Kidney (tissue), 14 donors: ENCODE measurements around the gene GALNT9. TPM values are rescaled to one million over a fixed set of nuclear protein-coding genes. Genes with fewer than 3 reads are reported as not detected.

Experiments
- DNase-seq, 5 donors: peaks; one replicate each; pipeline ENCODE4 v3.0.0-alpha.2; 2013 to 2020
- FAIRE-seq: peaks from 2 replicates; lab custom pipeline; 2012; peaks lifted over from hg19 to GRCh38; lab: Jason Lieb, UNC
- H3K27ac ChIP-seq, 2 donors: one replicate each; pipeline ENCODE4 v1.7.0; 2013; ENCODE audit warnings: low read depth in 2 of 2, low read length in 2 of 2, inconsistent platforms in 1 of 2
- H3K27me3 ChIP-seq: one replicate; pipeline ENCODE4 v1.7.1; 2013; ENCODE audit warnings: low read length, inconsistent platforms; ENCODE audit not compliant: control insufficient read depth, insufficient read depth
- H3K36me3 ChIP-seq, 3 donors: one replicate each; pipeline versions ENCODE4 v1.7.0 to v1.7.1; 2013; ENCODE audit warnings: low read length in 3 of 3, control low read depth in 1 of 3, inconsistent platforms in 1 of 3; ENCODE audit not compliant: insufficient read depth in 3 of 3, control insufficient read depth in 2 of 3
- H3K4me1 ChIP-seq, 3 donors: one replicate each; pipeline versions ENCODE4 v1.7.0 to v1.7.1; 2013; ENCODE audit warnings: low read length in 3 of 3, inconsistent platforms in 1 of 3, low read depth in 1 of 3; ENCODE audit not compliant: control insufficient read depth in 2 of 3, insufficient read depth in 2 of 3
- H3K4me3 ChIP-seq, 3 donors: one replicate each; pipeline versions ENCODE4 v1.7.0 to v1.8.1; 2013; ENCODE audit warnings: low read length in 3 of 3, control low read depth in 1 of 3, inconsistent platforms in 1 of 3
- H3K9ac ChIP-seq, 3 donors: one replicate each; pipeline versions ENCODE4 v1.7.0 to v1.7.1; 2013; ENCODE audit warnings: low read length in 3 of 3, control low read depth in 1 of 3, inconsistent platforms in 1 of 3
- H3K9me3 ChIP-seq, 3 donors: one replicate each; pipeline versions ENCODE4 v1.7.0 to v1.7.1; 2013; ENCODE audit warnings: low read length in 3 of 3, control low read depth in 1 of 3, inconsistent platforms in 1 of 3; ENCODE audit not compliant: control insufficient read depth in 2 of 3, insufficient read depth in 1 of 3
- CTCF ChIP-seq: IDR thresholded peaks from 3 replicates; pipeline ENCODE4 v1.5.1; 2012; ENCODE audit warnings: mild to moderate bottlenecking, moderate library complexity, borderline replicate concordance; ENCODE audit not compliant: insufficient read depth; ENCODE audit errors: extremely low read depth
- intact Hi-C: fragments of 100-400 bp; cut with DNase I; formaldehyde crosslinking; loops from one replicate; pipeline ENCODE4 v1.11.1; 2022
- polyA plus RNA-seq: library from polyadenylated mRNA; stranded (reverse); fragments of 350-450 nt; fragmentation: Illumina TruSeq; extraction: RNeasy Lipid Tissue Mini Kit (QIAGEN cat#74804); gene quantifications from one replicate; pipeline ENCODE4 v1.2.3, GENCODE V29; 2014; ENCODE audit warnings: low read depth, low replicate concordance; ENCODE audit not compliant: insufficient read depth
- total RNA-seq: library from RNA; stranded (reverse); fragmentation: NEBNext Ultra II Directional; extraction: Animal tissue kit (Norgen Biotek cat#: 25700); gene quantifications from one replicate; pipeline ENCODE4 v1.2.1, GENCODE V29; 2021
- donor health status: control.
- donor health status: control.
- donor health status: control.
- donor health status: control.
- donor health status: control.
- donor health status: DM: yes; HTN: yes; CAD: no.
- donor health status: Normal renal cell carcinoma (clear cell type).

The GALNT9 gene
- total and polyA plus RNA-seq, 2 donors from 2014 or later, result 4.8 to 20.7 TPM

DNA sequence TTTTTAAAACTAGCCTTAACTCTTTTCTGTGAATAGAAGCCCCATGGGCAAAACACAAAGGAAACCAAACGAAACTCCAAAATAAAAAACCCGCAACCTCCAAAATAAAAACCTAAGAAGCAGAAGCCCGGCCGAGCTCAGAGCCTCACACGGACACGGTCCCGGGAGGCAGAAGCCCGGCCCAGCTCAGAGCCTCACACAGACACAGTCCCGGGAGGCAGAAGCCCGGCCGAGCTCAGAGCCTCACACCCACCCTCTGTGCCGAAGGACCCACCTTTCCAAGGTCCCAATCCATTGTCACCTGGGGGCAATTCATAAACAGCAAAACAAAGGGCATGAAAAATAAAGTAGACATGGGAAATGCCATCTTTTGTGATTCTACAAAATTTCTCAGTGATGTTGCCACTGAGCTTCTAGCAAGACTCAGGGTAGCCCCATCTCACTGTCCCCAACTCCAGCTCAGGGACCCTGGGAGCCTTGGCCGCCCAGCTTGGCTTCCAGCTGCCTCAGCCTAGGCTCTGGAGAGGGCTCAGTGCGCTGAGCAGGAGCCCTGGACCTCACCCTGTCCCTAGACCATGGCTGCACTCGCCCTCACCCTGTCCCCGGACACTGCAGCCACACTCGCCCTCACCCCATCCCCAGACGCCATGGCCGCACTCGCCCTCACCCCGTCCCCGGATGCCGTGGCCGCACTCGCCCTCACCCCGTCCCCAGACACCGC lies 82.2 kb downstream of the GALNT9 start:
- FAIRE-seq (no peak), DNase-seq (peak in 1 of 5 donors; percentile 26)
- intact Hi-C loops, result no loop called here
- Histone ChIP-seq H3K27me3 (no peaks in the 10 kb centered on the region), H3K9me3 (no peaks in the 10 kb centered on the region), H3K27ac (no peak overlapping the region), H3K9ac (no peak overlapping the region), H3K4me1 (no peaks in the 10 kb centered on the region), H3K36me3 (no peaks in the 10 kb centered on the region), H3K4me3 (no peak overlapping the region)
- TF ChIP-seq CTCF, result no peak

DNA sequence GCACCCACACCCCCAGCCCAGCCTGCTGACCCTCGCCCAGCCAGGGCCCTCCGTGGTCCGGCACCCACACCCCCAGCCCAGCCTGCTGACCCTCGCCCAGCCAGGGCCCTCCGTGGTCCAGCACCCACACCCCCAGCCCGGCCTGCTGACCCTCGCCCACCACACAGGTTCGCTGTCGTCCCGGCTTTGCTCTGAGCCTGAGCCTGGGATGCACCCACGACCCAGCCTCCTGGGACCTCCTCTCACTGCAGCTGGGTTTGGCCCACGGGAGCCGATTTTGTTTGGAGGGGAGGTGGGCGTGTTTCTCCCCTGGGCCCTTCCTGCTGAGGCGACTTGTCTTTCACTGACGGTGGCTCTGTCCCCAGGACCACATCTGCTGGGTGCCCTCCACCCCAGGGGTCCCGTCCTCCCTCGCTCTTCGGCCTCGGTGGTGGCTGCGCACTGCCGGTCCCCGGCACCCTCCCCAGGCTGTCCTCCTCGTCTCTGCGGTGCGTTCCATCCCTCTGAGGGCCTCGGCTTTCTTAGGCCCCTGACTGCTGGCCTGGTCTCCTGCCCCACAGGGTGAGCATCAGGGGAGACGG lies 83.8 kb downstream of the GALNT9 start:
- DNase-seq, result peak in 1 of 5 donors; percentile 70

DNA sequence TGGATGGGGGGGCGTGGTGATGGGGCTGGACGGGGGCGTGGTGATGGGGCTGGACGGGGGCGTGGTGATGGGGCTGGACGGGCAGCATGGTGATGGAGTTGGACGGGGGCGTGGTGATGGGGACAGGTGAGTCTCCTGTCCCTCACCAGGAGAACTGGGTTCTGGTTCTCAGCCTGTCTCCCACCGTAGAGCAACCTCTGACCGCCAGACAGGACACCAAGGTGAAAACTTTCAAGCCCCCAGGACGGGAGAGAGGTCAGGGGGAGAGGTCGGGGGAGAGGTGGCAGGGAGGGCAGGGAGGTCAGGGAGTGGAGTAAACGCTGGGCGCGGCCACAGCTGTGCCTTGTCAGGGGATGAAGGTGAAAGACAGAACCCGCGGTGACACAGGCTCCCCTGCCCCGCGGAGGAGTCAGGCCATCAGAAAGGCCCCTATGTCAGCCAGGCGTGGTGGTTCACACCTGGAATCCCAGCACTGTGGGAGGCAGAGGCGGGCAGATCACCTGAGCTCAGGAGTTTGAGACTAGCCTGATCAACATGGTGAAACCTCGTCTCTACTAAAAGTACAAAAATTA lies 84.6 kb downstream of the GALNT9 start:
- no peaks in the 10 kb centered on the region for H3K36me3 ChIP-seq
- intact Hi-C loops, result no loop called here
- no peaks in the 10 kb centered on the region for H3K9me3 ChIP-seq
- H3K9ac ChIP-seq, result no peak overlapping the region
- no peaks in the 10 kb centered on the region for H3K27me3 ChIP-seq
- no peak for FAIRE-seq
- TF ChIP-seq CTCF, result no peak
- H3K27ac ChIP-seq, result no peak overlapping the region
- no peak overlapping the region for H3K4me3 ChIP-seq
- H3K4me1 ChIP-seq, result no peaks in the 10 kb centered on the region
- peak in 1 of 5 donors; percentile 58 for DNase-seq

More for the DNA sequence above, 83.8 kb downstream of the GALNT9 start:
- H3K4me1 ChIP-seq, result no peaks in the 10 kb centered on the region
- H3K36me3 ChIP-seq, result no peaks in the 10 kb centered on the region
- no peaks in the 10 kb centered on the region for H3K9me3 ChIP-seq
- intact Hi-C loops, result no loop called here
- H3K4me3 ChIP-seq, result no peak overlapping the region
- no peak overlapping the region for H3K27ac ChIP-seq
- FAIRE-seq, result no peak
- H3K9ac ChIP-seq, result no peak overlapping the region
- H3K27me3 ChIP-seq, result no peaks in the 10 kb centered on the region
- no peak for TF ChIP-seq CTCF
